ENCODE measurements around the gene ASIC5.

ASIC5 gene

GRCh38 chr4:155881555-155881954 is 15.5 kb upstream of the ASIC5 start:
- DNase-seq (ENCODE audit: low read depth): no peak

GRCh38 chr4:155879767-155880166 is 13.7 kb upstream of the ASIC5 start:
- no peak for DNase-seq (ENCODE audit: low read depth)

GRCh38 chr4:155878611-155879010 is 12.5 kb upstream of the ASIC5 start:
- DNase-seq (ENCODE audit: low read depth): no peak

- no peak for DNase-seq (ENCODE audit: low read depth)
Measured at GRCh38 chr4:155877971-155878370, 11.9 kb upstream of the ASIC5 start.

- DNase-seq (ENCODE audit: low read depth): no peak
Measured at GRCh38 chr4:155875878-155876277, 9.8 kb upstream of the ASIC5 start.

GRCh38 chr4:155855897-155856296 is 10.2 kb downstream of the ASIC5 start:
- no peak for DNase-seq (ENCODE audit: low read depth)

- no peak for DNase-seq (ENCODE audit: low read depth)
Measured at GRCh38 chr4:155854582-155855226, 11.4 kb downstream of the ASIC5 start.

DNA sequence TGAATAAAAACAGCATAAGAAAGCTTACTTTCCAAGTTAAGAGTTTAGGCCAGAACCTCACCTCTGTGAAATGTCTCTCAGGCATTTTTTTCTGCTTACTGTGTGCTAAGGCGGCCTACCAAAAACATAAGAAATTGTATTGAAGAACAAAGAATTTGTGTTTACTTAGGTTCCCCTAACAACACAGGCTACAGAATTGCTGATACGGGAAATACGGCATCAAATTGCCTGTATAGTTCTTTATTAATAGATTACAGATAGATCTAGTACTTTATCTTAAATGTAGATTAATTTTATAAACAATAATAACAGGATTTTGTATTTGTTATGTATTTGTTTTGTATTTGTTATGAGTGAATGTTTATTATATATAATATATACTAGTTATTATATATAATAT is 12.9 kb downstream of the ASIC5 start:
- no peak for DNase-seq (ENCODE audit: low read depth)

- no peak for DNase-seq (ENCODE audit: low read depth)
Measured at GRCh38 chr4:155849042-155849441, 17.0 kb downstream of the ASIC5 start.

DNA sequence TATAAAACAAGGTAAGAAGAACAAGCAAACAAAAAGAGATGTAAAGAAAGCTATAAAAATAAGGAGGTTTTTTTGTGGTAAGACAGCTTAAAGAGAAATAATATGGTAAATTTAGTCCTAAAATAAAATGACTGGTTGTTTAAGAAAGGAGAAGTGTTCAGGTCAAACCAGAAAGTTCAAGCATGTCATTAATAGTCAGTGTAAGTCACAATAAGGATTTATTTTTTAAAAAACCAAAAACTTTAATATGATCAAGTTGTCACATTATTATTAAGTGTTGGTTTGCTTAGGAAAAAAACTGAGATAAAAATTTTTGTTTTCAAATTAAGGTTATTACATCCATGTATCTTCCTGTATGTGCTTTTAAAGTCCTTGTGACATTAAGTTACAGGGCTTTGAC is 19.1 kb downstream of the ASIC5 start:
- DNase-seq (ENCODE audit: low read depth): no peak

DNA sequence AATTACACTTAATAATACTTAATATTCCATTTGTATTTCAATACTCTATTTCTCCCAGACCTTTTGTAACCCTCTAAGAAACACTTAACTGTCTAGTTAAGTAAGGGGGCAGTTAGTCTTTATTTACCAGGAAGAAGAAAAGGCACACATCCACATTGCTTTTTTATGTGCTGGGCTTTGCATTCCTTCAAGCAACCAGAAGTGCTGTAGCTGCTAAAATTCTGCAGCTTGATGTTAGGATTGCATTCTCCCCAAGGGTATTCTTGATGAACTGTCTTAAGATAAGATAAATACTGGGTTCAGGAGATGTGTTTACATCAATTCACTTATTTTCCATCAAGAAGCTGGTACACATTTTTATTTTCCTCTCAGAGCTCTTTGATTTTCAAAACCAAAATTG is 24.0 kb downstream of the ASIC5 start:
- DNase-seq (ENCODE audit: low read depth): no peak

GRCh38 chr4:155837203-155837796 is 28.8 kb downstream of the ASIC5 start:
- no peak for DNase-seq (ENCODE audit: low read depth)

DNA sequence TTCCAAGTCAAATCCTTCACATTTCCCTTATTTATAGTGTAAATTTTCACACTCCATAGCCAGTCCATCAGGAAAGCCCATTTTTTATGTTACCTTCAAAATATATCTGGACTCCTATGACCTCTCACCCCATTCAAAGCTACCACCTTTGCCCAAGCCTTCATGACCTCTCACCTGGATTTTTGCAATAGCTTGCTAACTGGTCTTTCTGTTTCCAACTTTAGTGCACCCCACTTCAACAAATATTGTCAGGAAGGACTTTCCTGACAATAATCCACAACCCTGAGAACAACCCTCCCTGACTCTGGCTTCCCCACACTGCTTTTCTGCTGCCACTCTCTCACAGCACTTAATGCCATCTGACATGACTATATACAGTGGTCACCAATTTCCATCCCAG is 33.4 kb downstream of the ASIC5 start:
- no peak for DNase-seq (ENCODE audit: low read depth)

DNA sequence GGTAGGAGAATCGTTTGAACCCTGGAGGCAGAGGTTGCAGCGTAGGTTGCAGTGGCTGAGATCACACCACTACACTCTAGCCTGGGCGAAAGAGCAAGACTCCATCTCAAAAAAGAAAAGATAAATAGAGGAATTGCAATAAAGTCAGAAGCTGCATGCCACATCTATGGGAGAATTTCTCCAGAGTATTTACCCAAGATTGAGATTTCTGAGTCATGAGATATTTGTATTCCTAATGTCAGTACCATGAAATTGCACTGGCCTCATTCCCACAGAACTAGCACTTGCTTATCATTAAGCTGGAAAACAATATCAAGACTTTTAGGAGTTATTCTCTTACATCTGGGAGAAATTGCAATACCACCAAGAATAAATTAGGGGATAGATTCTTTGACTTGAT is 37.4 kb downstream of the ASIC5 start:
- DNase-seq (ENCODE audit: low read depth): no peak

DNA sequence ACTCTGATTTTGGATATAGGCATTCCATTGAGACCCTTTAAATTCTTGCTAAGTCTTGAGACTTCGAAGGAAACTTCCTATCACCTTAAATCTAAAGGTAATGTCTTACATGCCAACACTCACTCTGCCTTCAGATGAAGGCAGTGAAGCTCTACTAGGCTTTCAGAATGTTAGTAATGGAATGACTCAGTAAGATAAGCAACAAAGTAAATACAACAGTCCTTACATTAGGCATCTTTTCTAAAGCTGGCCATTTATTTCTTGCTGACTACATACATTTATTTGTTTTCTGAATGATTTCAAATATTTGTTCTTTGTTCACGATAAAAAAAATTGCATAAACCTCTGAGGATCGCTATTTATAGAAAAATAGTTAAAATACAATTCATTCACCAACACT is 43.5 kb downstream of the ASIC5 start:
- no peak for DNase-seq (ENCODE audit: low read depth)

GRCh38 chr4:155820887-155821518 is 45.1 kb downstream of the ASIC5 start:
- no peak for DNase-seq (ENCODE audit: low read depth)

GRCh38 chr4:155819066-155819465 is 47.0 kb downstream of the ASIC5 start:
- DNase-seq (ENCODE audit: low read depth): no peak

DNA sequence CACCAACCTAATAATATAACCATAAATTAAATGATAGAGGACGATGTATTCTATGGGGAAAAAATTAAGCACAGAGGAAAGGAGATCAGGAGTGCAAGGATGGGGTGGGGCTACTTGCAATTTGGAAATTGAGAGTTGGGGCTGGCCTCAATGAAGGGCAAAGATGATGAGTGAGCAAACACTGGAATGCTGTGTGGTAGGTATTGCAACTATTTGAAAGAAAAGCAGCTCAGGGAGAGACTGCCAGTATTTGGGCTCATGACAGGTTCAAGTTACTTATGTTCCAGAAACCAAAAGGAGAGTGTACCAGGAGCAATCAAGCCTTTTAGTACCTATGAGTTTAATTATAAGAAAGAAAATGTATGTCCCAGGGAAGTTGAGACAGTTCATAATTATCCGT is 47.4 kb downstream of the ASIC5 start:
- DNase-seq (ENCODE audit: low read depth): no peak

DNA sequence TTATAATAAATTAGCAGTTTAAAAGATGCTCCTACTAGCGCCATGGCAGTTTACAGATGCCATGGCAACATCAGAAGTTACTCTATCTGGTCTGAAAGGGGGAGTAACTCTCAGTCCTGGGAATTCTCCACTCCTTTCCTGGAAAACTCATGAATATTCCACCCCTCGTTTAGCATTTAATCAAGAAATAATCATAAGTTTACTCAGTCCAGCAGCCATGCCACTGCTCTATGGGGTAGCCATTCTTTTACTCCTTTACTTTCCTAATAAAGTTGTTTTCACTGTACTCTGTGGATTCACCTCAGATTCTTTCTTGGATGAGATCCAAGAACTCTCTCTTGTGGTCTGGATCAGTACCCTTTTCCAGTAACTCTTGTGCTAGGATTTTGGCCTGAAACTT is 55.0 kb downstream of the ASIC5 start:
- DNase-seq (ENCODE audit: low read depth): no peak

GRCh38 chr4:155809835-155810234 is 56.2 kb downstream of the ASIC5 start:
- no peak for DNase-seq (ENCODE audit: low read depth)

GRCh38 chr4:155807021-155807420 is 59.1 kb downstream of the ASIC5 start:
- DNase-seq (ENCODE audit: low read depth): no peak

DNA sequence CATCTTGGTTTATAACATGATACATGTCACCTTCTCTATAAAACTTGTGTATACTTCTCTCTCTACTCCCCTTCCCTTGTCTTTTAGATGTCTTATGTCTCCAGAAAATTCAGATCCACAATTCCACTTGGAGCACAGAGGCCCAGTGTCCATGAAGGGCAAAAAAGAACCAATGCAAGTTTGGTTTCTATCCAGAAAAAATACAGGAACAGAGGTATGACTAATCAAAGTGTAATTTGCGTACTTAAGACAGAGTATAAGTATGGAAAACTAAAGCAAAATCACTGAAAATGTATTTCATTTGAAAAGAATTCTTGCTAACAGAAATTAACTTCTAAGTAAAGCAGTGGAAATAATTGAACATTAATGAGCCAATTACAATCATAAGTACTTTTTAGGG is 61.1 kb downstream of the ASIC5 start:
- DNase-seq (ENCODE audit: low read depth): no peak

DNA sequence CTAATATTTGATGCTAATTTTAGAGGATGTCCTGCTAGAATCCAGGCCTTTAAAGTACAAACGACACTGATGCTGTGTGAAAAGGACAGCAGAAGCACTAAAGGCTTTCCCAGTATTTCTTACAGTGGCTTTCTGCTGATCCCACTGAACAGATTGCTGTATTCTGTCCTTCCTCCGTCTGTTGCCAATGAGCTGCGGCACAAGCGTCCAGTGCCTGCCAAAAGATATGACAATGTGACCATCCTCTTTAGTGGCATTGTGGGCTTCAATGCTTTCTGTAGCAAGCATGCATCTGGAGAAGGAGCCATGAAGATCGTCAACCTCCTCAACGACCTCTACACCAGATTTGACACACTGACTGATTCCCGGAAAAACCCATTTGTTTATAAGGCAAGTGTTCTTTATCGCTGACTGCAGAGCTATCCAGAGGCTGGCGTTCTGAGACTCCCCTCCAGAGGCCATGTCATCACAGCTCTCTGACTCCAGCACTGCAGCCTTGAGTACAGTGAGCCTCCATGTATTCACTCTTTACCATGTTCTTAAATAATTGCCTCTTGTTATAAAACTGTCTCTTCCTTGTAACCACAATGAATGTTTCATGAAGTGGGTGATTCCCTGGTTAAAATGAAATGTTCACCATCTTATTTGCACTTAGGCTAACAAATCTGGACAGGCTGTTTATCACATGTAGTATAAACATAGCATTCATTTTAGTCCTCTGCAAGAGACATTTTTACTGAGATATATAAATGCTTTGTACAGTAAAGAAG is 63.7 kb downstream of the ASIC5 start:
- no peak for DNase-seq (ENCODE audit: low read depth)
